ENCODE results near the gene XCL1. TPM values are rescaled to one million over a fixed set of nuclear protein-coding genes. Genes with fewer than 3 reads are reported as not detected.

XCL1 gene
- total RNA-seq, 1 donor from 2014 or later = 0.67 TPM

DNA sequence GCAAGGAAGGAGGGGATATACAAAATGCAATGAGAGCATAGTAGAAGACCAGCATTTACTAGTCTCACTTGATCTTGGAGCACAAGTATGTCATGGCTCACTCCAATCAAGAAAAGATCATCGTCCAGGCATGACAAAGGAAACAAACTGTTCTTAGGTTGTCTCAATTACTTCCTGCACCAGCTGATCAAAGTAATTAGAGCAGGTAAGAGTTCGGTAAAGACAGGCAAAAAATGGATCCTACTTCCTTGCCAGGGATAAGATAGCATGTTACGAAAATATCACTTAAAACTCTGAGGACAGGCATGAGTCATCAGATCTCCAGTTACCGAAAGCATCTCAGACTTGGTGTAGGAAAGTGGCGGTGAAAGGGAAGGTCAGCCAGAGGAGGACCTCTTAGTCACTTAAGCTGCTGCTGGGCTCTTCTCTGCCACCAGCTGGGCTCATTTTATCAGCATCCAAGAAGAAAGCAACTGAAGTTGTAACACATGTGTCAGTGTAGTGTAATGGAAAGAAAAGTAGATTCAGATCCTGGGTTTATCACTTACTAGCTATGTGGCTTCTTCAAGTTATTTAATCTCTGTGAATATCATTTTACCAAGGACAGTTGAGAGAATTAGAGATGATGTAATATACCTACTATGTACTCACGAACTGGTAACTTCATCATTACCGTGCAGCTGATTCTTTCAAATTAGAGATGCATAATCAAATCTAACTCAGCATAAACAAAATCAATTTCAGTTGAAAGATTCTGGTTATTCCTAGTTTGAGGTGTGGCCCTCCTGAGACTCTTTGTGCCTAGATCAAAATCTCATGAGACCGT, 46.8 kb downstream of the XCL1 start:
- ATAC-seq = peak; percentile 84
- intact Hi-C loops (cut with micrococcal nuclease) = no loop called here
- DNase-seq = peak; percentile 26

DNA sequence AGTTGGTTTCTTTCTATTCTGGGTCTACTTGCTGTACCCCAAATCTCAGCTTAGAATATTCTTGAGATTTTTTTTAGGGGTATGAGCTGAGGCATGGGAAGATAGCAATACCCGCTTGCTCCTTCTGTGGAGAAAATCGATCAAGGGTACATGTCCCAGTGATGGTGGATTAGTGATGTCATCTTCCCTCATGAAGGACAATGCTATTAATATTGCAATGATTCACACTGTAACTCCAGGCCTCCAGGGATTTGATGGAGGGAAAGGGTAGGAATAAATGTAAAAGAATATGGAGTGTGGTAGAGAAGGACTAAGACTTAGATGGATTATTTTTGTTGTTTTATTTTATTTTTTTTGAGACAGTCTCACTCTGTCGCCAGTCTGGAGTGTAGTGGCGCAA, 47.4 kb downstream of the XCL1 start:
- DNase-seq = no peak

DNA sequence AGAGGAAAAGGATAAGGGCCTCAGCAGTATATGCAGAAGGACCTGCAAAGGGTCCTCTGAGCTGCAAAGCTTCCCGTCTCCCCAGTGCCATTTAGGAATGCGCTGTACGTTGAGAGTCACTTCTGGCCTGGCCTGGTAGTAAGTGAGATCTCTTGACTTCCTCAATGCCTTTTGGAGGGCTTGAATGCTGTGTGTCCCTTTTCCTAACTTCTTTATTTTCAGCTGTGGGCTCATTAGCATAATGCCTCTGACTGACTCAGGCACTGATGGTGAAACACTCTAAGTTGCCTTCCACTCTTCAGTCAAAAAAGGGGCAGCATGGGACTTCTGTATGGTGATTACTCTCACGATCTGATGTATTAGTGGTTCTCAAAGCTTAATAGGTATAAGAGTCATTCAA, 49.9 kb downstream of the XCL1 start:
- ATAC-seq (no peak), DNase-seq (no peak)
- intact Hi-C loops (cut with micrococcal nuclease) = no loop called here

More for the DNA sequence above, 47.4 kb downstream of the XCL1 start:
- ATAC-seq = peak; percentile 23
- intact Hi-C loops (cut with micrococcal nuclease) = no loop called here

DNA sequence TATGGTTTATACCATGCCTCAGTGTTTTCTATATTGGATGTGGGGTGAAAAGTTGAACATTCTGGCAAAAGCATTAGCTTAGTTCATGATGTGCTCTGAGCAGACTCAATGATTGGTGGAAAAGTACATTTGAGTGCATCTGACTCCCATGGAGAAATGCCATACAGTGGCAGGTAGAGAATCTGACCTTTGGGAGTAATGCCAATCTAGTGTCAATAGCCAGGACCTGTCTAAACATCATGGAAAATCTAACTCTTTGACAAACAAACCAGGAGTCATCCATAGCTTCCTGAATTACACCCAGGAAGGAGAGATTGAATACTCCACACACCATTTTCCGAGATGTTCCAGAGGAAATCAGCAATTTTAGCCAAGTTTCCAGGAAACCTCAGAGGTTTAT, 51.0 kb downstream of the XCL1 start:
- DNase-seq (no peak), ATAC-seq (no peak)
- intact Hi-C loops (cut with micrococcal nuclease) = no loop called here

DNA sequence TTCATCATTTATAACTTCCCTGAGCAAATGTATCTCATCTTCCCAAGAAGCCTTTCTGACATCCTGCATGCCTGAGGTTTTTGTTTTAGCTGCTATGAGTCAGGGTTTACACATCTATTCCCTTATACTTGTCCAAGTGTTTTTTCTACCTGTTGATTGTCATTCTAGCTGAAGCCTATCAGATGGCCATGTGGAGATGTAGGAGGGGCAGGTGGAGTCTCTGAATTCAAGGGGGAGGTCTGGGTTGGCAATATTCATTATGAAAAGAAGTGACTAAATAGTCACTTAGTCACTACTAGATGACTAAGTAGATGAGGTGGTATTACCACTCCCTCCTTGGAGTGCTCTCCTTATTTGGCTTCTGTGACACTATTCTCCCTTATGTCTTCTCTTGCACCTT, 52.4 kb downstream of the XCL1 start:
- intact Hi-C loops (cut with micrococcal nuclease) = no loop called here
- DNase-seq (no peak), ATAC-seq (no peak)

DNA sequence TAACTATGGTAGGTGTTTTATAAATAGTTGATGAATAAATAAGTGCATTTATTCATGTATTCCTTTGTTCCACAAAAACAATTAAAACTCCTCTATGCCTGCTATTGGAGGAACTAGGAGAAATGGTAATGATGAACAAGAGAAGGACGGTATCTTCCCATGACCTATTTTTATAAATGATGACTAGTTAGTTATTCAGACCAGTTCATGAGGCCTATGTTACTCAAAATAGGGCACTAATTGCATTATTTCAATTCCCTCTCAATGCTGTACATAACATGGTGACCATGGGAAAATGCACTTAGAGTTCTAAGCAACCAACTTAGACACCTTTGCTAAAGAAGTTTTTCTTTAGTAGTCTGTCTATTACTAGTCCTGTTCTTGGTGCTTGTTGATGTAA, 53.1 kb downstream of the XCL1 start:
- intact Hi-C loops (cut with micrococcal nuclease) = no loop called here
- DNase-seq (no peak), ATAC-seq (no peak)

Other genes with a start within 250 kb of the XCL1 start
- not detected for gene XCL2, start 32.6 kb upstream of the XCL1 start, total RNA-seq
- 35.3 TPM for gene DPT, start 152.6 kb downstream of the XCL1 start, total RNA-seq

Measured in left ventricle myocardium superior (tissue), 1 donor.